Measurements from ENCODE around the gene UROD. TPM values are rescaled to one million over a fixed set of nuclear protein-coding genes. Genes with fewer than 3 reads are reported as not detected.

UROD gene
- total RNA-seq, 4 donors from 2014 or later: 76.4 to 104 (median 88.9) TPM

DNA sequence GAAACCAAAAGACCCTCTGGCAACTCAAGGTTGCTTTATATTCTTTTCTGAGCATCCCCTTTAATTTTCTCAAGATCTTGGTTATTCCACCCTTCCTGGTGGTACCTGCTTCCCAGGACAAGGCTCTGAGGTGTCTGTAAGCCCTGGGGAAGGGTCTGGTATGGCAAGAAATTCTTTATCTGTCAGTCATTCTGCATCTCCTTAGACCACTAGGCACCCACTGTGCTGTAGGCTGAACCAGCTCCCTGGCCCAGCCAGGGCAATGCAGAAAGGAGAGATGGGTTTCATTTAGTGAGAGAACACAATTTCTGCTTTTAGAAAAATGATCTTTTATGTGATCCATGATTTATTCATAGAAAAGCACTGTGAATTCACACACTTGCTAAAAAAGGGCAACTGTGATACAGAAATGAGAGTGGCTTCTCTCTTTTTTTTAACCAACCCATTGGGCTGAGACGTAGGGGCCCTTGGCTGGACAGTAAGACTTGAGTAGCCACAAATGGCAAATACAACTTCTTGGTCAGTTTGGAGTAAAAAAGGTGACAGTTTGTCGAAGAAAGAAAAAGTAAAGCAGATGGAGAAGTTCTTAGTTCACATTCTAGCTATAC lies 4.1 kb downstream of the UROD start:
- H3K4me3 ChIP-seq: no peak overlapping the region
- TF ChIP-seq POLR2A (IDR thresholded peaks at IDR 0.05) (no peak), CTCF (IDR thresholded peaks at IDR 0.05) (no peak)
- no peaks in the 10 kb centered on the region for H3K9me3 ChIP-seq
- H3K27me3 ChIP-seq: no peaks in the 10 kb centered on the region
- H3K36me3 ChIP-seq: no peaks in the 10 kb centered on the region
- intact Hi-C loops (cut with DNase I; ENCODE audit: low total_unique reads): no loop called here
- H3K4me1 ChIP-seq: no peaks in the 10 kb centered on the region
- no peak for DNase-seq
- no peak overlapping the region for H3K27ac ChIP-seq

GRCh38 chr1:45016767-45017166 lies 4.7 kb downstream of the UROD start:
- Histone ChIP-seq H3K4me1 (no peaks in the 10 kb centered on the region), H3K27ac (no peak overlapping the region), H3K27me3 (no peaks in the 10 kb centered on the region), H3K36me3 (no peaks in the 10 kb centered on the region), H3K9me3 (no peaks in the 10 kb centered on the region), H3K4me3 (no peak overlapping the region)
- TF ChIP-seq CTCF (IDR thresholded peaks at IDR 0.05) (no peak), POLR2A (IDR thresholded peaks at IDR 0.05) (no peak)
- DNase-seq: no peak
- intact Hi-C loops (cut with DNase I; ENCODE audit: low total_unique reads): no loop called here

DNA sequence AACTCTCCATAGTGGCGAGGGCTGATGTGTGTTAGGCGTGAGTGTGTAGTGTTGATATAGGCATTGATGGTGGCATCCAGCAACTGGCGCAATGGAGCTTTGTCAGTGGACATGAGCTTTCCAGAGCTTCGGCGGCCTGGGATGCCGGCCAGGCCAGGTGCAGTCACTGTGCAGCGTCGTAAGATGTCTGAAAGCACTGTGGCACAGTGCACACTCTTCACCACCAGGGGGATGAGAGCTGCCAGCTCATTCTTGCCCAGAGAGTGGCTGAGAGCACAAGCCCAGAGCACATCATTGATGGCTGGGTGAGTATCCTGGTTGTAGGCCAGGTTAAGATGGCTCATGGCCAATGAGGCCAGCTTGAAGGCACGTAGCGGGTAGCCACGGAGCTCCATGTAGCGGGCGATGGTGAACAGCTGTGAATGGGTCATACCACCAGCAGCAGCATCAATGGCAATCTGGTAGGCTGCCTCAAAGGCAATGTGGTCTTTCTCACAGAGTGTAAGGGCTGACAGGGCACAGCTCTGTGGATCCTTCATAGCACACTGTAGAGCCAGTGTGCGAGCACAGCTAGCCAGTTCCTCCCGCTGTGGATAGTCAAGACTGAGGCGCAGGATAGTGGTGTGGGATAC lies 6.7 kb downstream of the UROD start:
- no peaks in the 10 kb centered on the region for H3K4me1 ChIP-seq
- H3K27ac ChIP-seq: no peak overlapping the region
- H3K4me3 ChIP-seq: no peak overlapping the region
- H3K27me3 ChIP-seq: no peaks in the 10 kb centered on the region
- no peaks in the 10 kb centered on the region for H3K36me3 ChIP-seq
- peak in 1 of 2 donors; percentile 28 for DNase-seq
- intact Hi-C loops (cut with DNase I; ENCODE audit: low total_unique reads): no loop called here
- H3K9me3 ChIP-seq: no peaks in the 10 kb centered on the region
- TF ChIP-seq POLR2A (IDR thresholded peaks at IDR 0.05) (no peak), CTCF (IDR thresholded peaks at IDR 0.05) (peak; percentile 26 to 53 (median 42))

- no peaks in the 10 kb centered on the region for H3K9me3 ChIP-seq
- intact Hi-C loops (cut with DNase I; ENCODE audit: low total_unique reads): no loop called here
- no peak overlapping the region for H3K27ac ChIP-seq
- H3K36me3 ChIP-seq: no peaks in the 10 kb centered on the region
- no peak for TF ChIP-seq CTCF (IDR thresholded peaks at IDR 0.05)
- TF ChIP-seq POLR2A (IDR thresholded peaks at IDR 0.05): no peak
- DNase-seq: no peak
- H3K4me1 ChIP-seq: no peaks in the 10 kb centered on the region
- no peak overlapping the region for H3K4me3 ChIP-seq
- H3K27me3 ChIP-seq: no peaks in the 10 kb centered on the region
Measured at GRCh38 chr1:45023663-45024062, 11.6 kb downstream of the UROD start.

GRCh38 chr1:45026446-45026845 lies 14.4 kb downstream of the UROD start:
- intact Hi-C loops (cut with DNase I; ENCODE audit: low total_unique reads): no loop called here

More at GRCh38 chr1:45026446-45026845, 14.4 kb downstream of the UROD start:
- Histone ChIP-seq H3K27ac (no peak overlapping the region), H3K4me3 (no peak overlapping the region), H3K4me1 (no peaks in the 10 kb centered on the region), H3K36me3 (no peaks in the 10 kb centered on the region), H3K27me3 (no peaks in the 10 kb centered on the region), H3K9me3 (no peaks in the 10 kb centered on the region)
- no peak for TF ChIP-seq CTCF (IDR thresholded peaks at IDR 0.05)
- no peak for TF ChIP-seq POLR2A (IDR thresholded peaks at IDR 0.05)
- no peak for DNase-seq
